KMS-11 (cell line): Measurements from ENCODE around the gene DDX47.

ENCODE experiments used
- H2AFZ ChIP-seq: fragments of 200-600 bp; sonication (generic); 2 replicates; pipeline ENCODE4 v1.6.1; 2016; ENCODE audit warnings: antibody characterized with exemption, mixed run types, low read depth
- H3K27ac ChIP-seq: fragments of 200-600 bp; sonication (generic); 2 replicates; pipeline ENCODE4 v1.6.1; 2016; ENCODE audit warnings: mild to moderate bottlenecking, mixed run types
- H3K27me3 ChIP-seq: fragments of 200-600 bp; sonication (generic); 2 replicates; pipeline ENCODE4 v1.6.1; 2017; ENCODE audit warnings: mild to moderate bottlenecking, low read depth, mixed run types, moderate library complexity; ENCODE audit not compliant: insufficient read depth
- H3K36me3 ChIP-seq: fragments of 200-600 bp; sonication (generic); 2 replicates; pipeline ENCODE4 v1.6.1; 2017; ENCODE audit warnings: mild to moderate bottlenecking, mixed run types; ENCODE audit not compliant: insufficient read depth
- H3K4me1 ChIP-seq: fragments of 200-600 bp; sonication (generic); 2 replicates; pipeline ENCODE4 v1.6.1; 2016; ENCODE audit warnings: mild to moderate bottlenecking, low read depth, mixed run types; ENCODE audit not compliant: poor library complexity, severe bottlenecking
- H3K4me2 ChIP-seq: fragments of 200-600 bp; sonication (generic); 2 replicates; pipeline ENCODE4 v1.7.0; 2016; ENCODE audit warnings: mild to moderate bottlenecking, mixed run types
- H3K4me3 ChIP-seq: fragments of 200-600 bp; sonication (generic); IDR thresholded peaks from 2 replicates; pipeline ENCODE4 v1.6.1; 2017; ENCODE audit warnings: low read depth, low read length, mixed read lengths; ENCODE audit not compliant: insufficient read depth
- H3K79me2 ChIP-seq: fragments of 200-600 bp; sonication (generic); 2 replicates; pipeline ENCODE4 v1.6.1; 2016; ENCODE audit warnings: low read depth, mixed run types; ENCODE audit not compliant: insufficient read depth
- H3K9ac ChIP-seq: fragments of 200-600 bp; sonication (generic); 2 replicates; pipeline ENCODE4 v1.6.1; 2016; ENCODE audit warnings: mild to moderate bottlenecking, mixed run types
- H4K20me1 ChIP-seq: fragments of 200-600 bp; sonication (generic); 2 replicates; pipeline ENCODE4 v1.6.1; 2016; ENCODE audit warnings: mild to moderate bottlenecking, mixed run types; ENCODE audit not compliant: insufficient read depth
- CTCF ChIP-seq: fragments of 200-600 bp; sonication (generic); conservative IDR thresholded peaks from 2 replicates; pipeline ENCODE4 v1.6.1; 2017; ENCODE audit warnings: low read depth, mild to moderate bottlenecking, antibody characterized with exemption, low read length, moderate library complexity, mixed read lengths

Gene DDX47

GRCh38 chr12:12776261-12776660 lies 36.9 kb upstream of the DDX47 start:
- H3K27me3 ChIP-seq, result no peaks in the 10 kb centered on the region
- no peak for TF ChIP-seq CTCF
- peak overlapping the region; percentile 31 for H3K4me2 ChIP-seq
- H3K36me3 ChIP-seq, result no peaks in the 10 kb centered on the region
- no peak overlapping the region for H3K27ac ChIP-seq
- no peak overlapping the region for H3K9ac ChIP-seq
- H3K4me1 ChIP-seq, result peaks cover 25% of the 10 kb centered on the region
- H2AFZ ChIP-seq, result no peak overlapping the region
- no peak overlapping the region for H3K4me3 ChIP-seq
- no peaks in the 10 kb centered on the region for H3K79me2 ChIP-seq
- H4K20me1 ChIP-seq, result no peaks in the 10 kb centered on the region

GRCh38 chr12:12777092-12777491 lies 36.1 kb upstream of the DDX47 start:
- H3K36me3 ChIP-seq, result no peaks in the 10 kb centered on the region
- H3K27me3 ChIP-seq, result no peaks in the 10 kb centered on the region
- H3K27ac ChIP-seq, result no peak overlapping the region
- no peak overlapping the region for H3K4me2 ChIP-seq
- no peaks in the 10 kb centered on the region for H3K79me2 ChIP-seq
- no peak overlapping the region for H3K4me3 ChIP-seq
- no peak overlapping the region for H3K9ac ChIP-seq
- peaks cover 25% of the 10 kb centered on the region for H3K4me1 ChIP-seq
- TF ChIP-seq CTCF, result no peak
- H2AFZ ChIP-seq, result no peak overlapping the region
- no peaks in the 10 kb centered on the region for H4K20me1 ChIP-seq

GRCh38 chr12:12779007-12779406 lies 34.1 kb upstream of the DDX47 start:
- H3K27me3 ChIP-seq, result no peaks in the 10 kb centered on the region
- no peak overlapping the region for H3K27ac ChIP-seq
- no peaks in the 10 kb centered on the region for H3K79me2 ChIP-seq
- H4K20me1 ChIP-seq, result no peaks in the 10 kb centered on the region
- no peak overlapping the region for H3K4me2 ChIP-seq
- peaks cover 25% of the 10 kb centered on the region for H3K4me1 ChIP-seq
- no peak overlapping the region for H3K9ac ChIP-seq
- no peak overlapping the region for H2AFZ ChIP-seq
- H3K4me3 ChIP-seq, result no peak overlapping the region
- no peak for TF ChIP-seq CTCF
- no peaks in the 10 kb centered on the region for H3K36me3 ChIP-seq

GRCh38 chr12:12779529-12779928 lies 33.6 kb upstream of the DDX47 start:
- no peaks in the 10 kb centered on the region for H4K20me1 ChIP-seq
- no peak overlapping the region for H3K4me2 ChIP-seq
- no peak overlapping the region for H2AFZ ChIP-seq

More at GRCh38 chr12:12779529-12779928, 33.6 kb upstream of the DDX47 start:
- Histone ChIP-seq H3K4me1 (peaks cover 25% of the 10 kb centered on the region), H3K4me3 (no peak overlapping the region), H3K27me3 (no peaks in the 10 kb centered on the region), H3K79me2 (no peaks in the 10 kb centered on the region), H3K27ac (no peak overlapping the region), H3K36me3 (no peaks in the 10 kb centered on the region), H3K9ac (no peak overlapping the region)
- TF ChIP-seq CTCF, result no peak
